Measurements from ENCODE around the gene PARP3. TPM values are rescaled to one million over a fixed set of nuclear protein-coding genes. Genes with fewer than 3 reads are reported as not detected.
"Not testable (repeated sequence)": the region's sequence is repeated elsewhere in the genome, so short reads cannot be mapped to it uniquely, and the experiment has no call there.

PARP3 gene
- polyA plus RNA-seq, 1 experiment, result 33.0 TPM

DNA sequence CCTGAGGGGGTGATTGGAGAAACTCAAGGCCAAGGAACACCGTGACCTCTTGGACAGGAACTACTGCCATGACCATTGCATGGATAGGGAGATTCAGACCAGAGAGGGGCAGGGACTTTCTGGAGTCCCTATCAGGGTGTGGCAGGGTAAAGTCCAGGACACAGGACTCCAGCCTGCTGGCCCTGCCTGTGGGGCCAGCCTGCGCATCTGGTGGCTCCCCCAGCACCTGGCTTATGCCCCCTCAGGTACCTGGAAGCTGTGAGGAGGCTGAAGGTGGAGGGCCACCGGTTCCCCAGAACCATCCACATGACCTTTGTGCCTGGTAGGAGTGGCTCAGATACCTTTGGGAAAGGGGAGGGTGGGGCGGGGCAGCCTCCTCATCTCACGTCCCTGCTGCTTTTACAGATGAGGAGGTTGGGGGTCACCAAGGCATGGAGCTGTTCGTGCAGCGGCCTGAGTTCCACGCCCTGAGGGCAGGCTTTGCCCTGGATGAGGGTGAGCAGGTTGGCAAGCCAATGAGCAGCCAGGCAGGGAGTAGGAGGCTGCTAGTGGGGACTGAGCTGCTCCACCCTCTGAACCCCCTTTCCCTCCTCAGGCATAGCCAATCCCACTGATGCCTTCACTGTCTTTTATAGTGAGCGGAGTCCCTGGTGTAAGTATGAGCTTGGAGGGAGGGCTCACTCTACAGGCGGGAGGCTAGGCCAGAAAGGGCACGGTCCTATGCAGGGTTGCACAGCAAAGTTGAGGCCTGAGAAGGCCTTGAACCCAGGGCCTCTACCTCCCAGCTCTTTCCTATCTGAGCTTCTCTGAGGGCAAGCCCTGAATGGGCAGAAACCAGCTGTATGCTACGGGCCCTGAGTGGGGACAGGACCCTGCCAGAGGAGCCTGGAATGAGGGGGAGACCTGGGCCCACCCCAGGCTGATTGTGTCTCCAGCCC, 44.1 kb downstream of the PARP3 start:
- no peak for DNase-seq (ENCODE audit: low read depth)
- no peak overlapping the region for H3K4me3 ChIP-seq (ENCODE audit: low read depth, low read length)
- ChIA-PET POLR2A (no interaction called here), CTCF (interaction anchor here (0.6 to 4.5 kb wide), 6 partner anchors 10 to 45 kb away, joined by 3 to 42 read pairs (median 4); partner anchors contain the start of genes ABHD14A, ABHD14B, RPL29 and RRP9)
- no peaks in the 10 kb centered on the region for H3K27me3 ChIP-seq (ENCODE audit: control insufficient read depth, insufficient read depth, low read length)
- TF ChIP-seq, protein P1, sequence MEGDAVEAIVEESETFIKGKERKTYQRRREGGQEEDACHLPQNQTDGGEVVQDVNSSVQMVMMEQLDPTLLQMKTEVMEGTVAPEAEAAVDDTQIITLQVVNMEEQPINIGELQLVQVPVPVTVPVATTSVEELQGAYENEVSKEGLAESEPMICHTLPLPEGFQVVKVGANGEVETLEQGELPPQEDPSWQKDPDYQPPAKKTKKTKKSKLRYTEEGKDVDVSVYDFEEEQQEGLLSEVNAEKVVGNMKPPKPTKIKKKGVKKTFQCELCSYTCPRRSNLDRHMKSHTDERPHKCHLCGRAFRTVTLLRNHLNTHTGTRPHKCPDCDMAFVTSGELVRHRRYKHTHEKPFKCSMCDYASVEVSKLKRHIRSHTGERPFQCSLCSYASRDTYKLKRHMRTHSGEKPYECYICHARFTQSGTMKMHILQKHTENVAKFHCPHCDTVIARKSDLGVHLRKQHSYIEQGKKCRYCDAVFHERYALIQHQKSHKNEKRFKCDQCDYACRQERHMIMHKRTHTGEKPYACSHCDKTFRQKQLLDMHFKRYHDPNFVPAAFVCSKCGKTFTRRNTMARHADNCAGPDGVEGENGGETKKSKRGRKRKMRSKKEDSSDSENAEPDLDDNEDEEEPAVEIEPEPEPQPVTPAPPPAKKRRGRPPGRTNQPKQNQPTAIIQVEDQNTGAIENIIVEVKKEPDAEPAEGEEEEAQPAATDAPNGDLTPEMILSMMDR (IDR thresholded peaks at IDR 0.05; ENCODE audit: insufficient read depth, low read depth, low read length), result no peak
- peaks cover 1% of the 10 kb centered on the region for H3K36me3 ChIP-seq (ENCODE audit: control insufficient read depth, insufficient read depth, low read length)

- no peak overlapping the region for H3K4me3 ChIP-seq (ENCODE audit: low read depth, low read length)
- no peak for DNase-seq (ENCODE audit: low read depth)
- peaks cover 6% of the 10 kb centered on the region for H3K36me3 ChIP-seq (ENCODE audit: control insufficient read depth, insufficient read depth, low read length)
- ChIA-PET CTCF (interaction anchor here (1.2 to 1.3 kb wide), 2 partner anchors 13 to 46 kb away, joined by 4 to 6 read pairs; partner anchors contain the start of genes ABHD14A, ABHD14B and RRP9), POLR2A (no interaction called here)
- TF ChIP-seq, protein P1 (IDR thresholded peaks at IDR 0.05; ENCODE audit: insufficient read depth, low read depth, low read length), result no peak
- no peaks in the 10 kb centered on the region for H3K27me3 ChIP-seq (ENCODE audit: control insufficient read depth, insufficient read depth, low read length)
Measured at GRCh38 chr3:51987568-51987967, 45.4 kb downstream of the PARP3 start.

- peaks cover 9% of the 10 kb centered on the region for H3K36me3 ChIP-seq (ENCODE audit: control insufficient read depth, insufficient read depth, low read length)
- TF ChIP-seq, protein P1 (IDR thresholded peaks at IDR 0.05; ENCODE audit: insufficient read depth, low read depth, low read length), result no peak
- no peaks in the 10 kb centered on the region for H3K27me3 ChIP-seq (ENCODE audit: control insufficient read depth, insufficient read depth, low read length)
- H3K4me3 ChIP-seq (ENCODE audit: low read depth, low read length), result no peak overlapping the region
- ChIA-PET POLR2A (no interaction called here), CTCF (interaction anchor here (1.5 kb wide), 1 partner anchor 15 kb away, joined by 10 read pairs; the partner anchor contains the start of gene ABHD14B)
- DNase-seq (ENCODE audit: low read depth), result no peak
Measured at GRCh38 chr3:51988286-51989146, 46.4 kb downstream of the PARP3 start.

DNA sequence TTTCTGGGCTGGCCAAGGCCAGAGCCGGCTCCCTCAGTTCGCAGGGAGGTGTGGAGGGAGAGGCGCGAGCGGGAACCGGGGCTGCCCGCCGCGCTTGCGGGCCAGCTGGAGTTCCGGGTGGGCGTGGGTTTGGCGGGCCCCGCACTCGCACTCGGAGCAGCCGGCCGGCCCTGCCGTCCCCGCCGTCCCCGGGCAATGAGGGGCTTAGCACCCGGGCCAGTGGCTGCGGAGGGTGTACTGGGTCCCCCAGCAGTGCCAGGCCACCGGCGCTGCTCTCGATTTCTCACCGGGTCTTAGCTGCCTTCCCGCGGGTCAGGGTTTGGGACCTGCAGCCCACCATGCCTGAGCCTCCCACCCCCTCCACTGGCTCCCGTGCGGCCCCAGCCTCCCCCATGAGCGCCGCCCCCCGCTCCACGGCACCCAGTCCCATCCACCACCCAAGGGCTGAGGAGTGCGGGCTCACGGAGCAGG, 48.4 kb downstream of the PARP3 start:
- H3K36me3 ChIP-seq (ENCODE audit: control insufficient read depth, insufficient read depth, low read length), result peaks cover 19% of the 10 kb centered on the region
- DNase-seq (ENCODE audit: low read depth); H3K4me3 ChIP-seq (ENCODE audit: low read depth, low read length); H3K27me3 ChIP-seq (ENCODE audit: control insufficient read depth, insufficient read depth, low read length); POLR2A ChIA-PET: not testable (repeated sequence)
- CTCF ChIA-PET, result interaction anchor here (2.3 kb wide), 1 partner anchor 49 kb away, joined by 10 read pairs; the partner anchor contains the start of gene RRP9

DNA sequence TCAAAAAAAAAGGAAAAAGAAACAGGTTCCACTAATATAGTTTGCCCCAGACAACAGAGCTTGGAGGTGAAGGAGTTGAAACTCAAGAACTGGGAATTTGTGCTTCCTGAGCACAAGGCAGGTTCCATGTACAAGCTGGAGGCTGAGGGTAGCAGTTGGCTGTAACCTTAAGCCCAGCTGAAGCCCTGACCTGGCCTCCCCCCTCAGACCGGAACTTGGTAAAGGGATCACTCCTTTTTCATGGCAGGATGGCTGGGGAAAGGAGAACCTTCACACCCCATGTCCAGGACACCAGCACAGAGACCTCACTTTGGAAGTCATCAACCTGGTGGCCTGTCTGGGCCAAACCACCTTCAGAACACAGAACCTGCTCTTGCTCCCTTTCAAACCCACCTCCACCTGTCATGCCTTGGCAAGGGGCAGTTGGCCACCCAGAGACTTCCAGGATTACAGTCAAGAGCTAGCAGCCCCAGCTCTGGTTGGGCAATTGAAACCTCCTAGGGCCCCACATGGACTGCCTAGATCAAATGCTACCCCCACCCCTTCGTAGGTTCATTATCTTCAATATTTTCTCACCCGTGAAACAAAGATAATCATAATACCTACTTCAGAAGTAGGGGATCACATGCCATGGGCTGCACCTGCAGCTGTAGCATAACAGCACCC, 50.0 kb downstream of the PARP3 start:
- Histone ChIP-seq H3K27me3 (ENCODE audit: control insufficient read depth, insufficient read depth, low read length) (no peaks in the 10 kb centered on the region), H3K4me3 (ENCODE audit: low read depth, low read length) (no peak overlapping the region), H3K36me3 (ENCODE audit: control insufficient read depth, insufficient read depth, low read length) (peaks cover 19% of the 10 kb centered on the region)
- CTCF ChIA-PET, result interaction anchor here (0.6 to 2.9 kb wide), 7 partner anchors 9 to 408 kb away, joined by 3 to 11 read pairs (median 4); partner anchors contain the start of genes ACY1 and RRP9
- DNase-seq (ENCODE audit: low read depth), result no peak
- TF ChIP-seq, protein P1 (IDR thresholded peaks at IDR 0.05; ENCODE audit: insufficient read depth, low read depth, low read length), result no peak
- POLR2A ChIA-PET, result no interaction called here

- DNase-seq (ENCODE audit: low read depth); POLR2A ChIA-PET; H3K27me3 ChIP-seq (ENCODE audit: control insufficient read depth, insufficient read depth, low read length); H3K4me3 ChIP-seq (ENCODE audit: low read depth, low read length): not testable (repeated sequence)
- H3K36me3 ChIP-seq (ENCODE audit: control insufficient read depth, insufficient read depth, low read length), result peaks cover 19% of the 10 kb centered on the region
- CTCF ChIA-PET, result interaction anchor here (2.8 to 2.9 kb wide), 2 partner anchors 8 to 130 kb away, joined by 11 to 14 read pairs; no protein-coding TSS in a partner anchor
Measured at GRCh38 chr3:51993657-51994056, 51.5 kb downstream of the PARP3 start.

Measured in BJ (cell line).